ENCODE measurements around the gene RAPGEF1. TPM values are rescaled to one million over a fixed set of nuclear protein-coding genes. Genes with fewer than 3 reads are reported as not detected.

The RAPGEF1 gene
- total and polyA plus RNA-seq, 12 donors: 39.6 to 135 (median 111) TPM

GRCh38 chr9:131620764-131621520 lies 118.9 kb downstream of the RAPGEF1 start:
- H3K27ac ChIP-seq: peak overlapping the region in 3 of 10 donors; percentile 10 to 74 (median 31)
- 91 to 95% methylated on average over 9 of the region's 9 CpGs for WGBS, 2 donors
- TF ChIP-seq CTCF (IDR thresholded peaks at IDR 0.05): no peak
- no peaks in the 10 kb centered on the region for H3K27me3 ChIP-seq
- H3K4me3 ChIP-seq: no peak overlapping the region
- intact Hi-C loops (cut with DNase I): loop anchor here in 1 of 10 donors (10.0 kb wide), 1 partner anchor 426 kb away; no protein-coding TSS in a partner anchor
- peaks cover 0 to 8% (median 0%) of the 10 kb centered on the region in 11 donors for H3K9me3 ChIP-seq
- peaks cover 0 to 100% (median 44%) of the 10 kb centered on the region in 9 donors for H3K36me3 ChIP-seq
- peaks cover 22 to 71% (median 37%) of the 10 kb centered on the region in 9 donors for H3K4me1 ChIP-seq
- ATAC-seq: no peak
- no peak for DNase-seq

DNA sequence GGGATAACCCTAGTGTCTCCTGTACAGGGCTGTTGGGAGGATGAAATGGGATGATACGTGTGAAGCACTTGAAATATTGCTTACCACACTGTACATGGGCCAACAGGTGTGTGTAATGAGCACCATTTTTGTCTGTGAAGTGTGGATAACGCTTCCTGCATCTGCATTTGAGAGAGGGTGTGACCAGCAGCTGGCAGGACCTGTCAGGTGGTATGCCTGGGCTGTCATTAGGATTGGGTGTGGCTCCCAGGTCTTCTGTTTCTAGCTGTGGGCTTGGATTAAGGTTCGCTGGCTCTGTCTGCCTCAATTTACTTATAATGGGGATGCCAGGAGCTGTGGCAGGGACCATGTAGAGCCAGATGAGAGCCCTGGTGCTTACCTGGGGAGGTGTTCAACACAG lies 120.2 kb downstream of the RAPGEF1 start:
- TF ChIP-seq CTCF (IDR thresholded peaks at IDR 0.05): no peak
- H3K27ac ChIP-seq: no peak overlapping the region
- H3K4me3 ChIP-seq: no peak overlapping the region
- H3K9me3 ChIP-seq: peaks cover 0 to 8% (median 0%) of the 10 kb centered on the region in 11 donors
- H3K4me1 ChIP-seq: peaks cover 14 to 58% (median 30%) of the 10 kb centered on the region in 9 donors
- intact Hi-C loops (cut with DNase I): loop anchor here in 2 of 10 donors (2.0 to 10.0 kb wide), 2 partner anchors 89 to 425 kb away; no protein-coding TSS in a partner anchor
- peaks cover 0 to 100% (median 45%) of the 10 kb centered on the region in 9 donors for H3K36me3 ChIP-seq
- ATAC-seq: no peak
- no peaks in the 10 kb centered on the region for H3K27me3 ChIP-seq
- DNase-seq: no peak
- 97 to 99% methylated on average over 3 of the region's 3 CpGs for WGBS, 2 donors

DNA sequence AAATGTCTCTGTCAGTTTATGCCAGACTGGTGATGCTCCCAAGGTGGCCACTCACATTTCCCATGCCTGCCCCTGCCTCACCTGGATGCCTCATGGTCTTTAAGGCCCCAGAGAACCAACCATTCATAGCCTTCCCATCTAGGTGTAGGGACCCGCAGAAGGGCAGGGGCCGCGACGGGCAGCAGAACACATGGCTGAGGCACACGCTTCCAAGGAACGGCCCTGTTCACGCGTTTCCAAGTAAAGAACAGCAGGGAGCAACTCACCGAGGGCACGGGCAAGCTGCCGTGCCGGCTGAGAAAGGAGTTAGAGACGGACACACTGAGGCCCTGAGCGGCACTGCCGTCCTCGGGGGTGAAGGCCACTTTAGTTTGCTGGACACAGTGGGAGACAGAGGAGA lies 121.1 kb downstream of the RAPGEF1 start:
- intact Hi-C loops (cut with DNase I): loop anchor here in 1 of 10 donors (2.0 kb wide), 1 partner anchor 90 kb away; no protein-coding TSS in a partner anchor
- WGBS, 2 donors: 98 to 99% methylated on average over 16 of the region's 16 CpGs
- H3K9me3 ChIP-seq: peaks cover 0 to 8% (median 0%) of the 10 kb centered on the region in 11 donors
- peaks cover 8 to 49% (median 30%) of the 10 kb centered on the region in 9 donors for H3K4me1 ChIP-seq
- H3K4me3 ChIP-seq: no peak overlapping the region
- TF ChIP-seq CTCF (IDR thresholded peaks at IDR 0.05): no peak
- no peaks in the 10 kb centered on the region for H3K27me3 ChIP-seq
- ATAC-seq (no peak), DNase-seq (no peak)
- peak overlapping the region in 8 of 10 donors; percentile 29 to 69 (median 60) for H3K27ac ChIP-seq
- H3K36me3 ChIP-seq: peaks cover 0 to 100% (median 47%) of the 10 kb centered on the region in 9 donors

- H3K36me3 ChIP-seq: peaks cover 0 to 100% (median 47%) of the 10 kb centered on the region in 9 donors
- no peak for TF ChIP-seq CTCF (IDR thresholded peaks at IDR 0.05)
- intact Hi-C loops (cut with DNase I): loop anchor here in 1 of 10 donors (2.0 kb wide), 1 partner anchor 91 kb away; no protein-coding TSS in a partner anchor
- 9 to 11% methylated on average over 2 of the region's 2 CpGs for WGBS, 2 donors
- DNase-seq (peak; percentile 64 to 94), ATAC-seq (peak; percentile 85 to 96 (median 92))
- no peak overlapping the region for H3K4me3 ChIP-seq
- peaks cover 8 to 46% (median 33%) of the 10 kb centered on the region in 9 donors for H3K4me1 ChIP-seq
- no peaks in the 10 kb centered on the region for H3K27me3 ChIP-seq
- H3K27ac ChIP-seq: peak overlapping the region in 8 of 10 donors; percentile 29 to 69 (median 62)
- H3K9me3 ChIP-seq: peaks cover 0 to 8% (median 0%) of the 10 kb centered on the region in 11 donors
These were observed 121.8 kb downstream of the RAPGEF1 start for GRCh38 chr9:131618071-131618479.
